KMS-11 (cell line): ENCODE measurements around the gene SURF4.

Source experiments
- H2AFZ ChIP-seq: fragments of 200-600 bp; sonication (generic); 2 replicates; pipeline ENCODE4 v1.6.1; 2016; ENCODE audit warnings: antibody characterized with exemption, mixed run types, low read depth
- H3K27ac ChIP-seq: fragments of 200-600 bp; sonication (generic); 2 replicates; pipeline ENCODE4 v1.6.1; 2016; ENCODE audit warnings: mild to moderate bottlenecking, mixed run types
- H3K27me3 ChIP-seq: fragments of 200-600 bp; sonication (generic); 2 replicates; pipeline ENCODE4 v1.6.1; 2017; ENCODE audit warnings: mild to moderate bottlenecking, low read depth, mixed run types, moderate library complexity; ENCODE audit not compliant: insufficient read depth
- H3K36me3 ChIP-seq: fragments of 200-600 bp; sonication (generic); 2 replicates; pipeline ENCODE4 v1.6.1; 2017; ENCODE audit warnings: mild to moderate bottlenecking, mixed run types; ENCODE audit not compliant: insufficient read depth
- H3K4me1 ChIP-seq: fragments of 200-600 bp; sonication (generic); 2 replicates; pipeline ENCODE4 v1.6.1; 2016; ENCODE audit warnings: mild to moderate bottlenecking, low read depth, mixed run types; ENCODE audit not compliant: poor library complexity, severe bottlenecking
- H3K4me2 ChIP-seq: fragments of 200-600 bp; sonication (generic); 2 replicates; pipeline ENCODE4 v1.7.0; 2016; ENCODE audit warnings: mild to moderate bottlenecking, mixed run types
- H3K4me3 ChIP-seq: fragments of 200-600 bp; sonication (generic); IDR thresholded peaks from 2 replicates; pipeline ENCODE4 v1.6.1; 2017; ENCODE audit warnings: low read depth, low read length, mixed read lengths; ENCODE audit not compliant: insufficient read depth
- H3K79me2 ChIP-seq: fragments of 200-600 bp; sonication (generic); 2 replicates; pipeline ENCODE4 v1.6.1; 2016; ENCODE audit warnings: low read depth, mixed run types; ENCODE audit not compliant: insufficient read depth
- H3K9ac ChIP-seq: fragments of 200-600 bp; sonication (generic); 2 replicates; pipeline ENCODE4 v1.6.1; 2016; ENCODE audit warnings: mild to moderate bottlenecking, mixed run types
- H4K20me1 ChIP-seq: fragments of 200-600 bp; sonication (generic); 2 replicates; pipeline ENCODE4 v1.6.1; 2016; ENCODE audit warnings: mild to moderate bottlenecking, mixed run types; ENCODE audit not compliant: insufficient read depth
- TF ChIP-seq, protein P1 (sequence below): fragments of 200-600 bp; sonication (generic); conservative IDR thresholded peaks from 2 replicates; pipeline ENCODE4 v1.6.1; 2017; ENCODE audit warnings: low read depth, mild to moderate bottlenecking, antibody characterized with exemption, low read length, moderate library complexity, mixed read lengths

The SURF4 gene

DNA sequence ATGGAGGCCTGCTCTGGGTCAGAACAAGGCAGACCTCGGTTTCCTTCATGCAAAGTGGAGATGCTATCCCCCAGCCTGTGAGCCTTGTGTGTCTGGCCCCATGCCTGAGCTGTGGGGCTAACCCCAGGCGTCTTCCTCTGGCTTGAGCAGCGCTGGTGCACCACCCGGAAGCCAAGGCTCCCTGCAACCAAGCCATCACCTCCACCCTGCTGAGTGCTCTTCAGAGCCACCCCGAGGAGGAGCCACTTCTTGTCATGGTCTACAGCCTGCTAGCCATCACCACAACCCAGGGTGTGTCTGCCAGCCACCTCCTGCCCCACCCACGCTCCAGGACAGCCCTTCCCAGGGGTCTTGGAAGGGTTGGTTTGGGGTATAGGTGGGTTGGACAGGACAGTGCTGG is 25.7 kb upstream of the SURF4 start:
- Histone ChIP-seq H3K9ac (no peak overlapping the region), H2AFZ (no peak overlapping the region), H3K27ac (no peak overlapping the region), H3K4me3 (no peak overlapping the region), H3K4me2 (no peak overlapping the region), H3K36me3 (no peaks in the 10 kb centered on the region), H3K27me3 (peaks cover 12% of the 10 kb centered on the region; the same call in 1 of the 2 replicates), H3K79me2 (no peaks in the 10 kb centered on the region), H3K4me1 (no peaks in the 10 kb centered on the region), H4K20me1 (no peaks in the 10 kb centered on the region)
- TF ChIP-seq, protein P1, sequence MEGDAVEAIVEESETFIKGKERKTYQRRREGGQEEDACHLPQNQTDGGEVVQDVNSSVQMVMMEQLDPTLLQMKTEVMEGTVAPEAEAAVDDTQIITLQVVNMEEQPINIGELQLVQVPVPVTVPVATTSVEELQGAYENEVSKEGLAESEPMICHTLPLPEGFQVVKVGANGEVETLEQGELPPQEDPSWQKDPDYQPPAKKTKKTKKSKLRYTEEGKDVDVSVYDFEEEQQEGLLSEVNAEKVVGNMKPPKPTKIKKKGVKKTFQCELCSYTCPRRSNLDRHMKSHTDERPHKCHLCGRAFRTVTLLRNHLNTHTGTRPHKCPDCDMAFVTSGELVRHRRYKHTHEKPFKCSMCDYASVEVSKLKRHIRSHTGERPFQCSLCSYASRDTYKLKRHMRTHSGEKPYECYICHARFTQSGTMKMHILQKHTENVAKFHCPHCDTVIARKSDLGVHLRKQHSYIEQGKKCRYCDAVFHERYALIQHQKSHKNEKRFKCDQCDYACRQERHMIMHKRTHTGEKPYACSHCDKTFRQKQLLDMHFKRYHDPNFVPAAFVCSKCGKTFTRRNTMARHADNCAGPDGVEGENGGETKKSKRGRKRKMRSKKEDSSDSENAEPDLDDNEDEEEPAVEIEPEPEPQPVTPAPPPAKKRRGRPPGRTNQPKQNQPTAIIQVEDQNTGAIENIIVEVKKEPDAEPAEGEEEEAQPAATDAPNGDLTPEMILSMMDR, result no peak

DNA sequence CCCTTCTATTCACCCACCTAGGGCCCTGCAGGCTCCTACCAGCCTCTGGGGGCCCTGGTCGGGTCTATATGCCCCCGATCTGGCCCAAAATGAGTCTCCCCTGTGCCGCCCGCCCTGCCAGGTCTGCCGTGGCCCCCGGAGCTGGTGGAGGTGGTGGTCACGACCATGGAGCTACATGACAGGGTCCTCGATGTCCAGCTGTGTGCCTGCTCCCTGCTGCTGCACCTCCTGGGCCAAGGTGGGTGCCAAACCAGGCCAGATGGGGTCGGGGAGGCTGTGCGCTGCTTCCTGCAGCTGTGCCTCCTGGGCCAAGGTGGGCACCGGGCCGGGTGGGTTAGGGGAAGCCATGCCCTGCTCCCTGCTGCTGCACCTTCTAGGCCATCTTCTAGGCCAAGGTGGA is 24.4 kb upstream of the SURF4 start:
- Histone ChIP-seq H3K4me3 (no peak overlapping the region), H3K4me2 (no peak overlapping the region), H3K27ac (no peak overlapping the region), H3K79me2 (no peaks in the 10 kb centered on the region), H3K9ac (no peak overlapping the region), H3K36me3 (no peaks in the 10 kb centered on the region), H2AFZ (no peak overlapping the region), H3K4me1 (no peaks in the 10 kb centered on the region), H4K20me1 (no peaks in the 10 kb centered on the region), H3K27me3 (peaks cover 25% of the 10 kb centered on the region; the same call in 1 of the 2 replicates)
- TF ChIP-seq, protein P1, result no peak

DNA sequence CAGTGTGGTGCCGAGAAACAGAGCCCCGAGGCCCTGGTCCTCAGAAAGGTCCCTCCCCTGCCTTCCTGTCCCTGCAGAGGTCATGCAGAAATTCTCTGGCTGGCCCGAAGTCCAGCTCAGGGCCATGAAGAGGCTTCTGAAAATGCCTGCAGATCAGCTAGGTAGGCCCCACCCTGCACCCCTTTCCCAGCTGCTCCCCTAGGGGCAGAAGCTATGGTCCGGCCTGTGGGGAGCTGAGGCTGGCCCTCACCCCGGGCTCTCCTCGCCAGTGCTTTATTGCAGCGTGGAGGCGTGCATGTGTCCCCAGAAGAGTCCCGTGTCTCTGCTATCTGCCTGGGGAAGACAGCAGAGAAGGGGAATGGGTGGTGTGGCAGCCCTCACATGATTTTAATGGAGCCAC is 22.0 kb upstream of the SURF4 start:
- Histone ChIP-seq H3K79me2 (no peaks in the 10 kb centered on the region), H2AFZ (no peak overlapping the region), H3K4me3 (no peak overlapping the region), H3K27ac (no peak overlapping the region), H3K36me3 (no peaks in the 10 kb centered on the region), H4K20me1 (no peaks in the 10 kb centered on the region), H3K27me3 (peaks cover 41% of the 10 kb centered on the region), H3K9ac (no peak overlapping the region), H3K4me1 (no peaks in the 10 kb centered on the region), H3K4me2 (no peak overlapping the region)
- TF ChIP-seq, protein P1, result no peak

DNA sequence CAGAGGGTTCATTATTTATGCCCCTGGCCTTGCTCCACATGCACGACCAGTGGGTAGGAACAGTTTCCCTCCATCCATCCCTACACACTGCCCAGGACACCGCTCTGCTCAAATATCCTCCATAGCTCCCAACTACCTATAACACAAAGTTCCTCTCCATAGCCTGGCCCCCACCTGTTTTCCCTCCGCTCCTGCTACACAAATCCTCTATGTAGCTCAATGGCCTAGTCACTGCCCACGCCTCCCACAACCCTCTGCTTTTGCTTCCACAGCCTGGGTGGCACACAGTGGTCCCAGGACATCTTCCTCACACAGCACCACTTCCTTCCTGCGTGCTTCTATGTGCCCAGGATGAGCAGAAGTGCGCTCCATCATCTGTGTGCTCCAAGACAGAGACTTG is 21.5 kb upstream of the SURF4 start:
- H3K4me2 ChIP-seq, result no peak overlapping the region
- no peaks in the 10 kb centered on the region for H3K79me2 ChIP-seq
- no peaks in the 10 kb centered on the region for H4K20me1 ChIP-seq
- H3K27ac ChIP-seq, result no peak overlapping the region
- H3K27me3 ChIP-seq, result peaks cover 41% of the 10 kb centered on the region
- H3K9ac ChIP-seq, result no peak overlapping the region
- H3K4me1 ChIP-seq, result no peaks in the 10 kb centered on the region
- TF ChIP-seq, protein P1, result no peak
- H2AFZ ChIP-seq, result no peak overlapping the region
- no peaks in the 10 kb centered on the region for H3K36me3 ChIP-seq
- no peak overlapping the region for H3K4me3 ChIP-seq

DNA sequence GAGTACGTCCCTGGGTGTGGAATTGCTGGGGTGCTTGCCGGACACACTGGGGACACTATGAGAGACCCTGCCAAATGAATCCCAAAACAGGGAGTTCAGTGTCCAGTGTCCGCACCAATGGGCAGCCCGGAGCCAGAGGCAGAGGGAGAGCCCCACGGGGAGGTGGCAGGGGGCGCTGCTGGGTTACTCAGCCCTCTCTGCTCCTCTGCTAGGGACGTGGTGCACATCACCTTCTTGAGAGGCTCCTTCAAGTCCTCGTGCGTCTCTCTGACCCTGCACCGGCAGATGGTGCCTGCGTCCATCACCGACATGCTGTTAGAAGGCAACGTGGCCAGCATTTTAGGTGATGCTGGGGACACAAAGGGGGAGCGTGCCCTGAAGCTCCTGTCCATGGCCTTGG is 21.1 kb upstream of the SURF4 start:
- Histone ChIP-seq H3K4me3 (no peak overlapping the region), H3K27me3 (peaks cover 44% of the 10 kb centered on the region), H3K36me3 (no peaks in the 10 kb centered on the region)

More for the DNA sequence above, 21.1 kb upstream of the SURF4 start:
- H3K4me1 ChIP-seq, result no peaks in the 10 kb centered on the region
- TF ChIP-seq, protein P1, result no peak
- no peak overlapping the region for H2AFZ ChIP-seq
- no peak overlapping the region for H3K27ac ChIP-seq
- H3K9ac ChIP-seq, result no peak overlapping the region
- no peaks in the 10 kb centered on the region for H3K79me2 ChIP-seq
- H3K4me2 ChIP-seq, result no peak overlapping the region
- no peaks in the 10 kb centered on the region for H4K20me1 ChIP-seq
